ENCODE results near the gene RAI14.

RAI14 gene

DNA sequence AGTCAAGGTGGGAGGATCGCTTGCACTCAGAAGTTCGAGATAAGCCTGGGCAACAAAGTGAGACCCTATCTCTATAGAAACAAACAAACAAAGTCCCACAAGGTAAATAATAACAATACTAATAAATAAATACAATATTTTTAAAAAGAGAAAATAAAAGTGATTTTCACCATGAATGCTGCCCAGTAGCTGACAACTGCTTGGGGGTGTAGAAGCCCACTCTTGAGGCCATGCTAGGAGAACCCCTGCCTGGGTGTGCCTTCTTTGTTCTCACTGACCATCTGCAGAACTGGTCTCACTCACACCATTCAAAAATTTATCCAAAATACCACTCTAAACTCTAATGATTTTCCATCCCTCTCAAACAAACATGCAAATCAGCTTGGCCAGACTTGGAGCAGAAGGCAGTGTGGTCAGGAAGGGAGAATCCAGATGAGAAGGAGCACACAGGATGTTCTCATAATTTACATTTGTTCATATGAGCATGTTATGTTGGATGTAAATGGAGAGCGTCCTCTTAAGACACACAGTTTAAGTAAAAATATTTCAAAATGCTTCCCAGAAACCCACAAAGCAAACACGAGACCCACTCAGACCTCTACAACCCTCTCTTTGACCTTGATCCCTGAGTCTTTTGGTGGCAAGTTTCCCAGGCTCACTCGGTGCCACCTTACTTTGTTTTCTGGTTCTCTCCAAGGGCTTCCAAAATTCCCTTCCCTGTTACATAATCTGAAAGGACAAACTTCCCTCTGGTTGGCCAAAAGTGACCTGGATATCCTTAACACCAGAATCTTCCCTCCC lies 7.9 kb upstream of the RAI14 start:
- FAIRE-seq = no peak

DNA sequence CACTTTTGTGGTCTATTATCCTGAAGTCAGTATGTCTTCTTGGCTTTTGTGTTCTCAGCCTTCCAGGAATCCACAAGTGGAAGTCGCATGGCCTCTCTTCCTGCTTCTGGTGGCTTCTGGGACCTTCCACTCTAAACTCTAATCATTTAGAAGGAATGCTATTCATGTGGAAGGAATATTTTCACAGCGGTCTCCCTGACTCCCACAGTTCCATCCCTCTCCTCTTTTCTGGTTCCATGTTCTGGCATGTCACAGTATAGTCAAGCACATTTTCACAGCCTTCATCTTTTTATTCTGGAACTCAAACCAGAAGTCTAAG lies 7.3 kb upstream of the RAI14 start:
- FAIRE-seq = no peak

- FAIRE-seq = no peak
These were observed 4.3 kb upstream of the RAI14 start for GRCh38 chr5:34651791-34652190.

- FAIRE-seq = no peak
These were observed 3.7 kb upstream of the RAI14 start for GRCh38 chr5:34652466-34652865.

DNA sequence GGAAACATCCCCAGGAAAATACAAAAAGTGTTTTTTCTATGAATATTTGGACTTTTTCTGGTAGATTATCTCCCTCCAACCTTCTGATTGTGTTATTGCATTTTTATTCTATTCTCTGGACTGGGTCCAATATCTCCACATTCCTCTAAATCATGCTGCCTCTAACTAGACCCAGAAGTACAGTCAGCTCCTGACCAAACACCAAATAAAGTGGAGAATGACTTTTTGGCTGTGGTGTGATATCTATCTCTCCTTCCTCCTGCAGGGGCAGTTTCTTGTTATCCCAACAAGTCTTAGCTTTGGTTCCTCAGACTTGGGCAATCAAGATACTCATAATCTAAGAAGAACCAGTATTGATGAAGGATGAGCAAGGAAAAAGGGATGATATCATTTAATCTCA lies 3.2 kb upstream of the RAI14 start:
- no peak for FAIRE-seq

- no peak for FAIRE-seq
These were observed 2.4 kb upstream of the RAI14 start for GRCh38 chr5:34653708-34654107.

DNA sequence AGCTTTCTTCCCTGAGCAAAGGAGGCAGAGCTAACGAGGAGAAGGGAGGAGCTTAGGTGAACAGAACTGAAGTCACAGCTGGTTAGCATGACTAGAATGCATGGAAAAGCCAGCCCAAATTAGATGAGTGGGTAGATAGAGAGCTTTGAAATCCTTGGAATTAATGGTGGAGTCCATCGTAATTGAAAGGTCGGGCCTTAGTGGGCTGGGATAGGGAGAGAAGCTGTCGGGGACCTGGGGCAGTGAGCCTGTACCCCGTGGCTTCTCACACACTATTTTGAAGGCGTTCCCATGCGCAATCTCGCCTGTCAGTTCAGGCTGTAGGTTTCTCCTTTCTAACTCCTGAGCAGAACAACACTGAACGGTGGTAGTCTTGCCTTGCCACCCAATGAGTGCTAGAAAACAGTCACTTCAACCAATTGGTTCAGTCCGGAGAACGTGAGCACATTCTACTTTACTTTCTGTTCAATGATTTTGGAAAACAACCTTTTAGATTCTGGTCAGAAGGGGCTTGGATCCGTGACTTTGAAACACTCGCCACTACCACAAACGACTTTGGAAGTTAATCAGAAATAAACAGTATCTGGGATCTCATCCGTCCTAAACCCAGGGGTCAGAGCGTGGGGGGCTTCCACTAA lies 655 bp upstream of the RAI14 start:
- no peak for FAIRE-seq

- no peak for FAIRE-seq
These were observed 659 bp downstream of the RAI14 start for GRCh38 chr5:34656700-34657273.

DNA sequence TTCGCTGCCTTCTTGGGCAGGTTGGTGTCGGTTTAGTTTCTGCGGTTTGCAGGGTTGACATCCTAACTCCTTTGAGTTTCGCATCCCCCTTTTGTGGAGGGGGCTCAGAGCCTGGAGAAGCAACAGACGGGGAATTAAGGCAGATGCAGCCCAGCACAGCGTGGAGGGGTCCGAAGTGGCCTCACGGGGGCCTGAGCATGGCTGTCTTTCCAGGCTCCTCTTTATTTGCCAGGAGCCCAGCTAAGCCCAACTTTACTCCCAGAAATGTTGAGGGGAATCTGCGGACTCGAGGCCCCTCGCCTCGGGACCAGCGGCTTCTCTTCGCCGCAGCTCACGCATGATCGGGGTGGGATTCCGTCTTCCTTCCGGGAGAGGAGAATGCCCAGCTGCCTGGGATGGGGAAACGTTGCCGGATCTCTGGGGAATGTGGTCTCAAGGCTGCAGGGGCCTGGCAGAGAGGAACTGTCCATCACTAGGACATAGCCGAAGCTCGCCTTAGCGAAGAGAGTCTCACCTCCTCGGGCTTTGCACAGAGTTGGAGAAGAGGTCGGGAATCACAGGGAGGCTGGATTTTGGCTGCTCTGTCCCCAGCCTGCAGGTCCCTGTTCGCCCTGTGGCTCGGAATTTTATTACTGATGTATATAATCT lies 1.3 kb downstream of the RAI14 start:
- FAIRE-seq = no peak

DNA sequence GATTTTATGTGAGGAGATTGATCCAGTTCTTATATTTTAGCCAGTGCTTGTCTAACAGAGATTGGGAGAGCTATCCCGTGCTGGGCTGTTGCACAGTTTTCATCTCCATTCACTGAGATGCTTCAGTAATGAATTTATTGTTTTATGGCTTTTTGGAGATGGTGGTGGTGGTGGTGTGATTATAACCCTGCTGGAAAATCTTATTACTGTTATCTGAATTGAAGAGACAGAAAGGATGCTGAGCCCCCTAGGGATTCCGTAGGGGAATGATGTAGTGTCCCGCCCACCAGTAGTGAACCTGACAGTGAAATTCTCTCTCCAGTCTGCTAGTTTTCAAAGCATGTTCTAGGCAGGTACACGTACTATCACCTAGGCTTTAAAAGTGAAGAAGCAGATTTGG lies 1.9 kb downstream of the RAI14 start:
- no peak for FAIRE-seq

DNA sequence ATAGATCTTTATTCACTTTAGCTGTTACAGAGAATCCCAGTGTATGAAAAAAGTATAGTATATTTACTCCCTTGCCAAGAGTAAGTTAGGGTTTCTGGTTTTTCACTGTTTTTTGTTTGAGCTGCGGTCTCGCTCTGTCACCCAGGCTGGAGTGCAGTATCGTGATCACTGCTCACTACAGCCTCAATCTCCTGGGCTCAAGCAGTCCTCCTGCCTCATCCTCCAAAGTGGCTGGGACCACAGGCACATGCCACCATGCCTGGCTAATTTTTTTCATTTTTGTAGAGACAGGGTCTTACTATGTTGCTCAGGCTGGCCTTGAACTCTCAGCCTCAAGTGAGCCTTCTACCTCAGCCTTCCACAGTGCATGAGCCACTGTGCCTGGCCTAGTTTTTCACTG lies 3.0 kb downstream of the RAI14 start:
- FAIRE-seq = no peak

- FAIRE-seq = no peak
These were observed 4.3 kb downstream of the RAI14 start for GRCh38 chr5:34660444-34660843.

DNA sequence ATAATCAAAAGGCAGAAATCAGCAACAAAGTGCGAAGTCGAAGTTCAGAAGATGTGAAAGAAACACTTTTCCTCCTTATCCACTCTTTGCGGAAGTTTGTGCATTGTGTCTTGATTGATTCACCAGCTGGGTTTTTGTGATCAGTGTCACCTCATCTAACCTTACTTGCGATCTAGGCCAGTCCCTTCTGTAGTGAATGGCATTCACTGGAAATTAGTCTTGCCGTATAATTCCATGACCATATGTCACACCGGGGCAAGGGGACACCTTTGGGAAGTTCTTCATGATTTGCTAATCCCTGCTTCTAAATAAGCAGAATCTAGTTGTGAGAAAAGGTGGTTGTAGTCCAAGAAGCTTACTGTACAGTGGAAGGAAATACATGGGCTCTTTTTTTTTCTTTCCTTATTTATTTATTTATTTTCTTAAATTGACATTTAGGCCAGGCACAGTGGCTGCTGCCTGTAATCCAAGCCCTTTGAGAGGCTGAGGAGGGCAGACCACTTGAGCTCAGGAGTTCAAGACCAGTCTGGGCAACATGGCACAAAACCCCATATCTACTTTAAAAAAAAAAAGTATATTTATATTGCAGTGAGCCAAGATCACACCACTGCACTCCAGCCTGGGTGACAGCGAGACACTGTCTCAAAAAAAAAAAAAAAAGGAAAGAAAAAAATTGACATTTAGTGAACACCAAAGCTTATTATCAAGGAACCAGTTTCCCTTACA lies 7.8 kb downstream of the RAI14 start:
- no peak for FAIRE-seq

DNA sequence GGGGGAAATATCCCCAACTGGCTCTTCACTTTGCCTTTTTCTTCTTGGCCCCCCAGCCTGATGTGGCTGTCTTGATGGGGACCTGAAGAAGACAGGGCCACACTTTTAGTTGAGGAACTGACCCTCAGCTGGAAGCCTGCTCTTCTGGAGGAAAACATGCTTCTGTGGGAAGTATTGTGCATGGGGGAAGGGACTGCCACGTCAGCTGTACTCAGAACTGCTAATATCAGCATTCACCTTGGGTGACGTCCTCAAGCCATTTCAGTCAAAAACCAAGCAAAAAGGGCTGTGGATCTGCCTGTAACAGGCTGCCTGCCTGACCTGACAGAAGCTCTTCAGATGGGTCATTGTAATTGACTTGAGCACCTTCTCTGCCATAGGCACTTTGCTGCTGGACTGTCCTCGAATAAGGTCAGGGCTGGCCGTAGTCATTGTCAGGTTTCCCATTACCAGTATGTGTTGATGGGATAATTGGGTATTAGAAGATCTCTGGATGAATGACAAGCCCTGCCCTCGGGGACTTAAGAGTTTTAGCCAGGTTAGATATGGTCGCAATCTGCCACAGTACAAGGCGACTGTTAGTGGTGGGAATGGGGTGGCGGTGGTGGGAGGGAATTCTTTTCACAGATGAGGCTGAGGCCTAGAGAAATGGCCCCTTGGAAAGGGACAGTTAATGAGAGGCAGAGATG lies 10.4 kb downstream of the RAI14 start:
- no peak for FAIRE-seq

GRCh38 chr5:34667705-34668104 lies 11.6 kb downstream of the RAI14 start:
- no peak for FAIRE-seq

DNA sequence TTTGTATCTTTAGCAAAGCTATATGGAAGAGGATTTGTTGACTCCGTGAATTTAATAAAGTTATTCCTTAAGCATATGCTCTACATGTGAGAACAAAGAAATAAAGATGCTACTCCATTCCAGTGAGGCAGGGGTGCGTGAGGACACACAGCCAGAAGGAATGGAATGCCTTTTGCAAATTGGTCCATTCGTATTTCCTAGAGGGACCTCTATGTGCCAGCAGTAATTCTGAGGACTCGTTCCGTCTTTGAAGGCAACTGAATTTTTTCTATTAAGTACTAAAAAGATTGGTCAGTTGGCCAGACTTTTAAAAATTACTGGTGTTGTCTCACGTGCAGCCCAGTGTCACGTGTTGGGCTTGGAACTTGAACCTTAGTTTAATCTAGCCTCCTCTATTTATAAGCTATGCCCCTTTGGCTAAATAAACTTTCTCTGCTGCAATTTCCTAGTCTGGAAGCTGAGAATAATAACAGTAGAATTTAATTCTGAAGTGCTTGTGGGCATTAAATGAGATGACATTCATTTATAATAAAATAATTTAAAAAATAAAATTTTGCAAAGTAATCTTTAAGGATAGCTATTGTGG lies 13.9 kb downstream of the RAI14 start:
- FAIRE-seq = no peak

DNA sequence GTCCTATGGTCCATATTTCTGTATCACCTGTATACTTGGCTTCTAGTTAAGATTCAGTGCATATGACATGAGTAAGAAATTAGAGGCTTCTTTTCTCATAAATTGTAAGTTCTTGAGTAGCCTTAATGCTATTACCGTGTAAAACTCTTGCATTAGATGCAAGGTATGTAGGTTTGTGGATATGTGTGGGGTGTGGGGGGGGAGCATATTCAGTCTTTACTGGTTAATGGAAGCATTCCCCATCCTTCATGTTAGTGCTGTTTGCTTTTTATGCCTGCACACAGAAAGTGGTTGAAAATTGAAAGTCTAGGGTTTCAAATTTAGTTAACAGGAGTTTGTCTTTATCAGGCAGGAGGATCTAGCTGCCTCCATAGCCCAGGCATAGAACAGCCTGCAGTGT lies 16.1 kb downstream of the RAI14 start:
- FAIRE-seq = no peak

DNA sequence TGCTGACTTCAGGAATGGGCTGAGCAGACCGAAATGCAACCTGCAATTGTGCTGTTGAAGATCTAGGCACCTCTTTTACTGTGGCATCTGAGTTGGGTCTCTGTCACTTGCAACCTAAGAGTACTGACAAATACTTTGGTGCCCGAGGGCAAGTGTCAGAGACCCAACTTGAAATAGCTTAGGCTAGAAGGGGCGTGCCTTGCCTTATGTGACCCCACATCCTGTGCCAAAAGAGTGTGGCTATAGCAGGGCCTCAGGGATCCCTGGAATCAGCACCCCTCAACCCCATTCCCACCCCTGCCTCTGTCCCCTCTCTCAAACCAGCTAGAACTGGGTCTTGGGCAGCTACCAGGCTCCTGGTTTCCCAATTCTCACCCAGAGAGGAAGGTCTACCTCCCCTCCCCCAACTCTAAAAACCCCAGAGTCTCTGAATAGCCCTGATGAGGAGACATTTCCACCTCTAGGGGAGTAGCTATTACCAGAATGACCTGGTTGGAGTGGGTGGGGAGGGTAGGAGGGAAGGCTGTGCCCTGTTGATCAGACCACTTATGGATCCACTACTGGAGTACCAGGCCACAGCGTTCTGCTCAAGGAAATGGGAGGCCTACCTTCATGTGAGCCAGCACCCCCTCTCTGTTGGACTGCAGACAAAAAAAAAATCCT lies 17.5 kb downstream of the RAI14 start:
- no peak for FAIRE-seq

DNA sequence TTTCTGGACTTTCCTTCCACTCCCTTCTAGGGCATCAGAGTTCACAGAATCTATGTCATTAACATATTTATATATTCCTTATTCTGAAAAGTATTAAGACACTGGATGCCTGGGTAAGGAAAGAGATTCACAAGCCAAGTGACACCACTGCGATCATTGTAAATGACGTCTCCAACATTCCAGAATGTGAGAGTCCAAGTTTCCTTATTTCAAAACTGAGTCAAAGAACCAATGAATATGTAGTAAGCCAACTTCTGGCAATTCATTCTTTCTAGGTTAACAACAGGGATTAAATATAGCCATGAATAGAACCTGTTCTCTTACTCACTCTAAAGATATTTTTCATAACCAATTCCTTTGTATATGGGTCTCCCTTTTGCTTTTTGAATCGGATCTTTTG lies 18.1 kb downstream of the RAI14 start:
- FAIRE-seq = no peak

DNA sequence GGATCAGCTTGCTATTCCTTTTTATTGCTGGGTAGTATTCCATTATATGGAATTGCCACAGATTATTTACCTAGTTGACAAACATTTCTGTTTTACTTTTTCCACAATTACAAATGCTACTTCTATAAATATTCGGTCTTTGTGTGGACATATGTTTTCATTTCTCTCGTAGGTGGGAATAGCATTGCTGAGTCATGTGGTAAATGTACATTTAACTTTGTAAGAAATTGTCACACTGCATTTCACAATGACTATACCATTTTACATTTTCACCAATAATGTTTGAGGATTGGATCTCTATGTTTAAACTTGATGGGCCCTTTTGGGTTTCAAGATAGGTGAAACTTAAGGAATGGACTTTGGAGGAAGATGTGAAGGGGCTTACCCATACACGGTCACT lies 19.7 kb downstream of the RAI14 start:
- no peak for FAIRE-seq

GRCh38 chr5:34676416-34676815 lies 20.3 kb downstream of the RAI14 start:
- no peak for FAIRE-seq

DNA sequence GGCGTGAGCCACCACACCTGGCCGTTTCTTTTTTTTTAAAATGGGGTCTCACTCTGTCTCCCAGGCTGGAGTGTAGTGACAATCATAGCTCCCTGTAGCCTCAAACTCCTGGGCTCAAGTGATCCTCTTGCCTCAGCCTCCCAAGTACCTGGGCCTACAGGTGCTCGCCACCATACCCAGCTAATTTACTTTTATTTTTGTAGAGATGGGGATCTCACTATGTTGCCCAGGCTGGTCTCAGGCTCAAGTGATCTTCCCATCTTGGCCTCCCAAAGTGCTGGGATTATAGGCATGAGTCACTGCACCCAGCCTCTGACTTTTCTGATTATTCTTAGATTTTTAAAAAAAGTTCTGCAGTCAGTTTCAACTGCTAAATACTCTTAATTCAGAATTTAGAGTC lies 21.3 kb downstream of the RAI14 start:
- no peak for FAIRE-seq
